ENCODE results near the gene FAM180A. TPM values are rescaled to one million over a fixed set of nuclear protein-coding genes. Genes with fewer than 3 reads are reported as not detected.

FAM180A gene
- total and polyA plus RNA-seq, 9 of the 15 experiments (the other 6 are each of a cell fraction or from before 2014, with no cell fraction given) = not detected

- H3K27me3 ChIP-seq (ENCODE audit: control insufficient read depth in 2 of 2, insufficient read depth in 2 of 2, low read length in 2 of 2) = peaks cover 9 to 18% of the 10 kb centered on the region in 2 experiments; a peak in 3 of 5 replicates
- POLR2A ChIA-PET = interaction anchor here (1.4 kb wide), 1 partner anchor 31 kb away, joined by 6 read pairs; no protein-coding TSS in a partner anchor
- H2AFZ ChIP-seq (ENCODE audit: low read depth, low read length) = no peak overlapping the region
- 0 out of 5 replicates have a peak, but pooled peaks cover 0 to 9% of the 10 kb centered on the region in 2 experiments for H3K4me1 ChIP-seq (replicated peaks in 1 of 2; ENCODE audit: control insufficient read depth in 2 of 2, insufficient read depth in 2 of 2, low read length in 2 of 2)
- intact Hi-C loops (cut with micrococcal nuclease) = no loop called here
- H3K9me3 ChIP-seq (replicated peaks; ENCODE audit: control insufficient read depth, insufficient read depth, low read depth, low read length) = peaks cover 2% of the 10 kb centered on the region; the same call in 1 of the 2 replicates
- WGBS (ENCODE audit: insufficient coverage, low coverage, missing lambda C conversion rate) = 30% methylated on average over 5 of the region's 5 CpGs
- ATAC-seq = no peak
- H3K4me2 ChIP-seq (ENCODE audit: insufficient read depth, low read length) = no peak overlapping the region
- BruUV-seq (replicated peaks) = no TSS peak
- no peak overlapping the region for H3K4me3 ChIP-seq
- H4K20me1 ChIP-seq (replicated peaks; ENCODE audit: control insufficient read depth, insufficient read depth, low read length) = no peaks in the 10 kb centered on the region; the same call in 1 of the 2 replicates
- no peak for FAIRE-seq
- no peaks in the 10 kb centered on the region for H3K36me3 ChIP-seq (ENCODE audit: control insufficient read depth, insufficient read depth, low read length)
- H3K79me2 ChIP-seq (ENCODE audit: control insufficient read depth, insufficient read depth, low read length) = no peaks in the 10 kb centered on the region
- no peak for TF ChIP-seq ZNF583 (CRISPR knock-in tag; IDR thresholded peaks at IDR 0.05)
- TF ChIP-seq C11orf30 (IDR thresholded peaks at IDR 0.05; ENCODE audit: low read depth) = no peak
- CTCF ChIA-PET (ENCODE audit: low intra/inter-chr PET ratio) = no interaction called here
- H3K9me1 ChIP-seq (ENCODE audit: control insufficient read depth, insufficient read depth, low read length) = no peaks in the 10 kb centered on the region
- DNase-seq (ENCODE audit: extremely low read depth in 1 of 4, low spot score in 3 of 4) = no peak
- no peak overlapping the region for H3K27ac ChIP-seq (ENCODE audit: extremely low read depth, low read depth, low read length)
- in situ Hi-C loops (cut with MboI) = no loop called here
- no peak overlapping the region for H3K9ac ChIP-seq (ENCODE audit: insufficient read depth in 1 of 2, low read depth in 2 of 2, low read length in 2 of 2)
These were observed 24.9 kb upstream of the FAM180A start for GRCh38 chr7:135773464-135773863.

GRCh38 chr7:135772639-135773222 lies 24.1 kb upstream of the FAM180A start:
- ATAC-seq = peak; percentile 53
- Histone ChIP-seq H4K20me1 (replicated peaks; ENCODE audit: control insufficient read depth, insufficient read depth, low read length) (no peaks in the 10 kb centered on the region; the same call in 1 of the 2 replicates), H3K27me3 (ENCODE audit: control insufficient read depth in 2 of 2, insufficient read depth in 2 of 2, low read length in 2 of 2) (peaks cover 16 to 26% of the 10 kb centered on the region in 2 experiments; a peak in 3 of 5 replicates), H3K4me2 (ENCODE audit: insufficient read depth, low read length) (no peak overlapping the region), H3K36me3 (ENCODE audit: control insufficient read depth, insufficient read depth, low read length) (no peaks in the 10 kb centered on the region), H3K4me3 (no peak overlapping the region), H3K4me1 (replicated peaks in 1 of 2; ENCODE audit: control insufficient read depth in 2 of 2, insufficient read depth in 2 of 2, low read length in 2 of 2) (0 out of 5 replicates have a peak, but pooled peaks cover 0 to 9% of the 10 kb centered on the region in 2 experiments), H2AFZ (ENCODE audit: low read depth, low read length) (peak overlapping the region; percentile 23), H3K9ac (ENCODE audit: insufficient read depth in 1 of 2, low read depth in 2 of 2, low read length in 2 of 2) (no peak overlapping the region), H3K27ac (ENCODE audit: extremely low read depth, low read depth, low read length) (no peak overlapping the region), H3K79me2 (ENCODE audit: control insufficient read depth, insufficient read depth, low read length) (no peaks in the 10 kb centered on the region), H3K9me1 (ENCODE audit: control insufficient read depth, insufficient read depth, low read length) (no peaks in the 10 kb centered on the region), H3K9me3 (replicated peaks; ENCODE audit: control insufficient read depth, insufficient read depth, low read depth, low read length) (no peaks in the 10 kb centered on the region; the same call in 1 of the 2 replicates)
- no peak for FAIRE-seq
- 18% methylated on average over 8 of the region's 8 CpGs for WGBS (ENCODE audit: insufficient coverage, low coverage, missing lambda C conversion rate)
- in situ Hi-C loops (cut with MboI) = no loop called here
- ChIA-PET POLR2A (interaction anchor here (0.6 to 1.5 kb wide), 2 partner anchors 8 to 10 kb away, joined by 3 to 6 read pairs; no protein-coding TSS in a partner anchor), CTCF (ENCODE audit: low intra/inter-chr PET ratio) (no interaction called here)
- BruUV-seq (replicated peaks) = no TSS peak
- no peak for DNase-seq (ENCODE audit: extremely low read depth in 1 of 4, low spot score in 3 of 4)
- intact Hi-C loops (cut with micrococcal nuclease) = no loop called here
- TF ChIP-seq ZNF197 (CRISPR knock-in tag; IDR thresholded peaks at IDR 0.05; ENCODE audit: low read depth) = 0 out of 2 replicates have a peak, but pooled peaks have one; percentile 34
- TF ChIP-seq FOXA3 (CRISPR knock-in tag; conservative IDR thresholded peaks at IDR 0.05 in 1 of 2, IDR thresholded peaks at IDR 0.05 in 1 of 2) = no peak
- no peak for TF ChIP-seq ID3 (CRISPR knock-in tag; IDR thresholded peaks at IDR 0.05)
- TF ChIP-seq ID3 (tag; IDR thresholded peaks at IDR 0.05) = 0 out of 2 replicates have a peak, but pooled peaks have one; percentile 40
- TF ChIP-seq TFAP4 (CRISPR knock-in tag; IDR thresholded peaks at IDR 0.05; ENCODE audit: borderline replicate concordance) = 0 out of 2 replicates have a peak, but pooled peaks have one; percentile 22
- no peak for TF ChIP-seq CBX3 (IDR thresholded peaks at IDR 0.05; ENCODE audit: borderline replicate concordance in 1 of 2, low read length in 2 of 2)
- 0 out of 2 replicates have a peak, but pooled peaks have one; percentile 24 for TF ChIP-seq CTBP1 (IDR thresholded peaks at IDR 0.05; ENCODE audit: borderline replicate concordance)
- no peak for TF ChIP-seq E2F6 (IDR thresholded peaks at IDR 0.05; ENCODE audit: borderline replicate concordance in 1 of 2, extremely low read depth in 1 of 2, insufficient read depth in 1 of 2, insufficient read length in 1 of 2, low read depth in 1 of 2, low read length in 1 of 2, poor library complexity in 1 of 2, severe bottlenecking in 1 of 2)
- TF ChIP-seq RAD21 (CRISPR knock-in tag; conservative IDR thresholded peaks at IDR 0.05 in 1 of 2, IDR thresholded peaks at IDR 0.05 in 1 of 2) = peak; percentile 26 to 29; a peak in 1 of 4 replicates

Data from K562 (cell line).